Type B pancreatic cell (in vitro differentiated cells): Measurements from ENCODE around the gene TRAPPC10. TPM values are rescaled to one million over a fixed set of nuclear protein-coding genes. Genes with fewer than 3 reads are reported as not detected.

ENCODE experiments used
- DNase-seq: peaks from one replicate; pipeline ENCODE4 v3.0.0; 2021; ENCODE audit warnings: mixed read lengths; ENCODE audit not compliant: unreplicated experiment; ENCODE audit errors: extremely low spot score
- H3K27ac Mint-ChIP-seq: 2 replicates; pipeline ENCODE4 v1.8.0; 2021; ENCODE audit warnings: mild to moderate bottlenecking, mixed read lengths
- H3K27me3 Mint-ChIP-seq: 2 replicates; pipeline ENCODE4 v1.8.0; 2021; ENCODE audit warnings: mixed read lengths
- H3K36me3 Mint-ChIP-seq: 2 replicates; pipeline ENCODE4 v1.8.0; 2021; ENCODE audit warnings: mixed read lengths
- H3K4me1 Mint-ChIP-seq: one replicate; pipeline ENCODE4 v1.8.0; 2021; ENCODE audit warnings: mixed read lengths; ENCODE audit not compliant: unreplicated experiment
- H3K4me3 Mint-ChIP-seq: 2 replicates; pipeline ENCODE4 v1.8.0; 2021; ENCODE audit warnings: mild to moderate bottlenecking, mixed read lengths
- H3K9me3 Mint-ChIP-seq: 2 replicates; pipeline ENCODE4 v1.8.0; 2021; ENCODE audit warnings: mixed read lengths
- CTCF ChIP-seq: fragments of 200-600 bp; sonication (generic); conservative IDR thresholded peaks from 2 replicates; pipeline ENCODE4 v1.5.0; 2021; ENCODE audit warnings: antibody characterized with exemption, mild to moderate bottlenecking
- total RNA-seq: library from RNA; stranded (reverse); gene quantifications from 2 replicates; pipeline ENCODE4 v1.2.1, GENCODE V29; 2021; ENCODE audit warnings: low replicate concordance

Gene TRAPPC10
- total RNA-seq, 1 donor from 2014 or later: 33.7 TPM

GRCh38 chr21:44087426-44088400 lies 75.6 kb downstream of the TRAPPC10 start:
- peak overlapping the region; percentile 58 for H3K27ac Mint-ChIP-seq
- peaks cover 27% of the 10 kb centered on the region for H3K36me3 Mint-ChIP-seq

GRCh38 chr21:44088401-44088780 lies 76.3 kb downstream of the TRAPPC10 start:
- no peak overlapping the region for H3K4me3 Mint-ChIP-seq
- H3K4me1 Mint-ChIP-seq: peaks cover 9% of the 10 kb centered on the region
- H3K9me3 Mint-ChIP-seq: no peaks in the 10 kb centered on the region
- H3K27ac Mint-ChIP-seq: peak overlapping the region; percentile 58
- no peak for TF ChIP-seq CTCF
- peak; percentile 47 for DNase-seq
- no peaks in the 10 kb centered on the region for H3K27me3 Mint-ChIP-seq
- peaks cover 20% of the 10 kb centered on the region for H3K36me3 Mint-ChIP-seq

More at GRCh38 chr21:44087426-44088400, 75.6 kb downstream of the TRAPPC10 start:
- peak; percentile 49 for DNase-seq
- peaks cover 16% of the 10 kb centered on the region for H3K4me1 Mint-ChIP-seq
- TF ChIP-seq CTCF: no peak
- H3K27me3 Mint-ChIP-seq: no peaks in the 10 kb centered on the region
- no peak overlapping the region for H3K4me3 Mint-ChIP-seq
- H3K9me3 Mint-ChIP-seq: no peaks in the 10 kb centered on the region

- no peak overlapping the region for H3K4me3 Mint-ChIP-seq
- H3K36me3 Mint-ChIP-seq: peaks cover 16% of the 10 kb centered on the region
These were observed 77.1 kb downstream of the TRAPPC10 start for GRCh38 chr21:44089001-44089911.

GRCh38 chr21:44090325-44090724 lies 78.2 kb downstream of the TRAPPC10 start:
- peaks cover 16% of the 10 kb centered on the region for H3K36me3 Mint-ChIP-seq
- no peaks in the 10 kb centered on the region for H3K9me3 Mint-ChIP-seq
- no peak overlapping the region for H3K27ac Mint-ChIP-seq
- no peak for TF ChIP-seq CTCF
- H3K27me3 Mint-ChIP-seq: no peaks in the 10 kb centered on the region
- peak; percentile 53 for DNase-seq
- H3K4me3 Mint-ChIP-seq: no peak overlapping the region
- no peaks in the 10 kb centered on the region for H3K4me1 Mint-ChIP-seq

More at GRCh38 chr21:44089001-44089911, 77.1 kb downstream of the TRAPPC10 start:
- DNase-seq: peak; percentile 25
- Mint-ChIP-seq H3K27ac (peak overlapping the region; percentile 58), H3K4me1 (peaks cover 6% of the 10 kb centered on the region), H3K27me3 (no peaks in the 10 kb centered on the region), H3K9me3 (no peaks in the 10 kb centered on the region)
- no peak for TF ChIP-seq CTCF

DNA sequence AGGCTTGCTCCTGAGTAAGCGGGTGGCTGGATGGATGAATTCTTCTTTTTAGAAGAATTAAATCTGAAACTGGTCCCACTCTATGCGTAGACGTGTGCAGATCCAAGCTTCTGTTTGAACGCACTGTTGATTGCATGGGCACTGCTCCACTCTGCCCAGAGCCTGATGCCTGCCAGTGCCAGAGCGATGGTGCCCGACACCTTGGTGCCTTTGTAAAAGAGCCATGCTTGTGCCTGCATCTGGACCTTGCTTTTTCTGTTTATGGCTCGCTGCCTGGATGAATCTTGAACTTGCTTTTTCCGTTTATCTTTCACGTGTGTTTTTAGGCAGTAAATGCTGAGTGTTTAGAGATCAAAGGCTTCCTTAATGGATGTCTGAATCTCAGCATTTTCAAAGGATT lies 80.1 kb downstream of the TRAPPC10 start:
- Mint-ChIP-seq H3K4me1 (no peaks in the 10 kb centered on the region), H3K36me3 (peaks cover 16% of the 10 kb centered on the region), H3K27me3 (no peaks in the 10 kb centered on the region), H3K9me3 (no peaks in the 10 kb centered on the region), H3K27ac (no peak overlapping the region), H3K4me3 (no peak overlapping the region)
- DNase-seq: peak; percentile 58
- TF ChIP-seq CTCF: no peak
